ENCODE data around the gene CDH23. TPM values are rescaled to one million over a fixed set of nuclear protein-coding genes. Genes with fewer than 3 reads are reported as not detected.

The CDH23 gene
- total RNA-seq, 1 experiment from 2014 or later = 0.02 TPM

DNA sequence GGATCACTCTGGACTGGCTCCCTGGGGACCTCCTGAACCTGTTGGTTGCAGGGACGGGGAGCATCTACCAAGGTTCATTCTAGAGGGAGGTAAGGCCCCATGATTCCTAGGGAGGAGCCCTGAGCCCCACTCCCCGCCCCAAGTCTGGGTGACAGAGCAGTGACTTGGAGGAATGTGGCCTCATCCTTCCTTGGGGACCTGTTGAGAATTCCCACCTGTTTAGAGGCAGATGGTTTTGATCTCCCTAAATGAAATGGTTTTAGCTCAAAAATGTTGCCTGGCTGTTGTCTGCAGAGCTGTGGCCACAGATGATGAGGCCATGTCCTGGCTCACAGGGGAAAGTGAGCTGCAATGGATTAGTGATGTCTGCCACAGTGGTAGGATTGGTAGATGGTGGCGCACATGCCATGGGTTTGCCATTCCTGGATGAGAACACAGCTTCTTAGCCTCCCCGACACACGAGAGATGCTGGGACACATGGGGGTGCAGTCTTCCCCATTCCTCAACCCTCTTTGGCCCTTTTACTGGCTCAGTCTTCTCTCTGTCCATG is 310.6 kb downstream of the CDH23 start:
- H3K9me3 Mint-ChIP-seq (ENCODE audit: unreplicated experiment) = no peaks in the 10 kb centered on the region
- no peak overlapping the region for H3K4me3 Mint-ChIP-seq (ENCODE audit: unreplicated experiment)
- no peak for DNase-seq (ENCODE audit: unreplicated experiment)
- TF ChIP-seq, protein P1, sequence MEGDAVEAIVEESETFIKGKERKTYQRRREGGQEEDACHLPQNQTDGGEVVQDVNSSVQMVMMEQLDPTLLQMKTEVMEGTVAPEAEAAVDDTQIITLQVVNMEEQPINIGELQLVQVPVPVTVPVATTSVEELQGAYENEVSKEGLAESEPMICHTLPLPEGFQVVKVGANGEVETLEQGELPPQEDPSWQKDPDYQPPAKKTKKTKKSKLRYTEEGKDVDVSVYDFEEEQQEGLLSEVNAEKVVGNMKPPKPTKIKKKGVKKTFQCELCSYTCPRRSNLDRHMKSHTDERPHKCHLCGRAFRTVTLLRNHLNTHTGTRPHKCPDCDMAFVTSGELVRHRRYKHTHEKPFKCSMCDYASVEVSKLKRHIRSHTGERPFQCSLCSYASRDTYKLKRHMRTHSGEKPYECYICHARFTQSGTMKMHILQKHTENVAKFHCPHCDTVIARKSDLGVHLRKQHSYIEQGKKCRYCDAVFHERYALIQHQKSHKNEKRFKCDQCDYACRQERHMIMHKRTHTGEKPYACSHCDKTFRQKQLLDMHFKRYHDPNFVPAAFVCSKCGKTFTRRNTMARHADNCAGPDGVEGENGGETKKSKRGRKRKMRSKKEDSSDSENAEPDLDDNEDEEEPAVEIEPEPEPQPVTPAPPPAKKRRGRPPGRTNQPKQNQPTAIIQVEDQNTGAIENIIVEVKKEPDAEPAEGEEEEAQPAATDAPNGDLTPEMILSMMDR (IDR thresholded peaks at IDR 0.05; ENCODE audit: unreplicated experiment) = no peak
- intact Hi-C loops (cut with micrococcal nuclease) = no loop called here
- no TSS peak for BruUV-seq (replicated peaks)
- POLR2A ChIA-PET = interaction anchor here (0.7 kb wide), 1 partner anchor 11 kb away, joined by 3 read pairs; no protein-coding TSS in a partner anchor
- peaks cover 5% of the 10 kb centered on the region for H3K4me1 Mint-ChIP-seq (ENCODE audit: insufficient read depth, unreplicated experiment)
- no peak overlapping the region for H3K27ac Mint-ChIP-seq (ENCODE audit: low read depth, unreplicated experiment)
- CTCF ChIA-PET = interaction anchor here (0.5 to 6.1 kb wide), 17 partner anchors 10 to 644 kb away, joined by 3 to 57 read pairs (median 3); partner anchors contain the start of gene SLC29A3
- no peaks in the 10 kb centered on the region for H3K36me3 Mint-ChIP-seq (ENCODE audit: insufficient read depth, unreplicated experiment)
- no peaks in the 10 kb centered on the region for H3K27me3 Mint-ChIP-seq (ENCODE audit: insufficient read depth, unreplicated experiment)

DNA sequence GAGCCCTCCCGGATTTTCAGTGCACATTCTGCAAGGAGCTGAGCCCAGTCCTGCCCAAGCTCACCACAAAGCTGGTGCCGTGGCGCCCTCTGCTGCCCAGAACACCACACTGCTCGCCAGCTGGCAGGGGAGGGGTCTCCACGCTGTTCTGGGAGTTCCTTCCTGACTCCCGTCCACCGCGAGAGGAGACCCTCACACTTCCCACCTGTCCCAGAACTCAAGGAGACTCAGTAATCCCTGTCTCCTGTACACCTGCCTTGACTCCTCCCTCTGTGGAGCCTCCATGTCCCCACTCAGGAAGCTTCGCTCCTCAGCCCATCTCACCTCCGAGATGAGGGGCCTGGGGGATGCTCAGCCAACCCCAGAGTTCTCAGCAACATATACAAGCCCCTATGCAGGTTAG is 311.6 kb downstream of the CDH23 start:
- ChIA-PET CTCF (interaction anchor here (0.5 to 6.1 kb wide), 23 partner anchors 8 to 732 kb away, joined by 3 to 57 read pairs (median 3); partner anchors contain the start of gene SLC29A3), POLR2A (no interaction called here)
- Mint-ChIP-seq H3K36me3 (ENCODE audit: insufficient read depth, unreplicated experiment) (no peaks in the 10 kb centered on the region), H3K27ac (ENCODE audit: low read depth, unreplicated experiment) (no peak overlapping the region), H3K9me3 (ENCODE audit: unreplicated experiment) (no peaks in the 10 kb centered on the region), H3K27me3 (ENCODE audit: insufficient read depth, unreplicated experiment) (no peaks in the 10 kb centered on the region), H3K4me1 (ENCODE audit: insufficient read depth, unreplicated experiment) (peaks cover 11% of the 10 kb centered on the region), H3K4me3 (ENCODE audit: unreplicated experiment) (no peak overlapping the region)
- no TSS peak for BruUV-seq (replicated peaks)
- TF ChIP-seq, protein P1 (IDR thresholded peaks at IDR 0.05; ENCODE audit: unreplicated experiment) = peak; percentile 84
- DNase-seq (ENCODE audit: unreplicated experiment) = peak; percentile 47
- intact Hi-C loops (cut with micrococcal nuclease) = loop anchor here (2.0 kb wide), 1 partner anchor 324 kb away; no protein-coding TSS in a partner anchor

DNA sequence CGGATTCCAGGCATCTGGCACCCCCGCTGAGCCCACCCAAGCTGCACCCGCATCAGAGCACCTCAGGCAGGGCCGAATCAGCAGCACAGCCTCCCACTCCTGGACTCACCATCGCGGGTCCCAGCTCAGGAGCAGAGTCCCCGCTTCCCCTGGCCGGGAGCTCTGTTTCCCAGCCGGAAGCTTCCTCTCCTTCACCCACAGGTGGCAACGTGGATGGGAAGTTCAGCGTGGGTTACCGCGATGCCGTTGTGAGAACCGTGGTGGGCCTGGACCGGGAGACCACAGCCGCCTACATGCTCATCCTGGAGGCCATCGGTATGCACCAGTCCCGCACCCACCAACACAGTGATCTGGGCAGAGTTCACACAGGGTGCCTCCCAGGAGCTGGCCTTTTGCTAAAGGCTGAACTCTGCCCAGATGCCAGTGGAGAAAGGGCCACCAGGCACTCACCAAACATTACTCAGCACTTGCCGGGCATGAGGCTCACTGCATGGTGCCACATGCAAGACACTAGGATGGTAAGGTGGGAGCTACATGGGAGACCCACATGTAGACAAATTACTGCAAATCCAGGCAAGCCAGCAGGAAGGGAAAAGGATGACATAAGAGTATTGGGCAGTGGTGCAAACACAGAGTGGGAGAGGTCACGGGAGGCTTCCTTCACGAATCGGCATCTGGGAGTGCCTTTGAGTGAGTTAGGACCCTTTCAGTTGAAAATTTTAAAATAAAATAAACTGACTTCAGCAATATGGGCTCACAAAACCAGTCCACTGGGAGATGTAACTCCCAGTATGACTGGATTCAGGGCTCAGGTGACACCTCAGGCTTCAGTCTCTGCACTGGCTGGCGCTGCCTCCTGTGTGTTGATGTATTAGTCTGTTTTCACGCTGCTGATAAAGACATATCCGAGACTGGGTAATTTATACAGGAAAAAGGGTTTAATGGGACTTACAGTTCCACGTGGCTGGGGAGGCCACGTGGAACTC is 312.5 kb downstream of the CDH23 start:
- no TSS peak for BruUV-seq (replicated peaks)
- H3K36me3 Mint-ChIP-seq (ENCODE audit: insufficient read depth, unreplicated experiment) = no peaks in the 10 kb centered on the region
- intact Hi-C loops (cut with micrococcal nuclease) = loop anchor here (2.0 kb wide), 1 partner anchor 324 kb away; no protein-coding TSS in a partner anchor
- H3K27me3 Mint-ChIP-seq (ENCODE audit: insufficient read depth, unreplicated experiment) = no peaks in the 10 kb centered on the region
- no peaks in the 10 kb centered on the region for H3K9me3 Mint-ChIP-seq (ENCODE audit: unreplicated experiment)
- DNase-seq (ENCODE audit: unreplicated experiment) = no peak
- ChIA-PET CTCF (interaction anchor here (0.6 to 6.1 kb wide), 14 partner anchors 12 to 395 kb away, joined by 3 to 57 read pairs (median 4); partner anchors contain the start of gene SLC29A3), POLR2A (no interaction called here)
- no peak overlapping the region for H3K4me3 Mint-ChIP-seq (ENCODE audit: unreplicated experiment)
- peaks cover 19% of the 10 kb centered on the region for H3K4me1 Mint-ChIP-seq (ENCODE audit: insufficient read depth, unreplicated experiment)
- no peak overlapping the region for H3K27ac Mint-ChIP-seq (ENCODE audit: low read depth, unreplicated experiment)
- TF ChIP-seq, protein P1 (IDR thresholded peaks at IDR 0.05; ENCODE audit: unreplicated experiment) = no peak

DNA sequence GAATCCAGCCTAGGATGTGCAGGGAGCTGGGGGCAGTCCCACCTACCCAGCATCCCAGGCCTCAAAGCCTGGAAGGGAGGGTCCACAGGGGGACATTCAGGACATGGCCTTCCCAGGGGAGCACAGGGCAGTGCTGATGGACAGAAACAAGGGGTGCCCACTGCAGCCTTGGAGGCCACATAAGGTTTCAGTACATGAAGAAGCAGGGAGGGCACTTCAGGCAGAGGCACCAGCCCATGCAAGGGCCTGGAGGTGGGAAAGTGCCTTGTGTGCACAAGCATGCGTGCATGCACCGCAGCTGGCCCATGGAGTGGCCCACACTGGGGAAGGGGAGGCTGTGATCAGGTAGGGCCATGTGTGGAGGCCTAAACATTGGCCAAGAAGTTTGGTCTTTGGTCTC is 313.8 kb downstream of the CDH23 start:
- Mint-ChIP-seq H3K36me3 (ENCODE audit: insufficient read depth, unreplicated experiment) (no peaks in the 10 kb centered on the region), H3K4me3 (ENCODE audit: unreplicated experiment) (no peak overlapping the region), H3K4me1 (ENCODE audit: insufficient read depth, unreplicated experiment) (peaks cover 23% of the 10 kb centered on the region), H3K9me3 (ENCODE audit: unreplicated experiment) (no peaks in the 10 kb centered on the region), H3K27me3 (ENCODE audit: insufficient read depth, unreplicated experiment) (no peaks in the 10 kb centered on the region), H3K27ac (ENCODE audit: low read depth, unreplicated experiment) (no peak overlapping the region)
- DNase-seq (ENCODE audit: unreplicated experiment) = no peak
- ChIA-PET POLR2A (no interaction called here), CTCF (interaction anchor here (1.7 to 3.1 kb wide), 3 partner anchors 63 to 396 kb away, joined by 7 to 14 read pairs (median 8); partner anchors contain the start of gene VSIR)
- intact Hi-C loops (cut with micrococcal nuclease) = loop anchor here (5.0 kb wide), 2 partner anchors 62 to 102 kb away; partner anchors contain the start of gene VSIR
- TF ChIP-seq, protein P1 (IDR thresholded peaks at IDR 0.05; ENCODE audit: unreplicated experiment) = no peak
- BruUV-seq (replicated peaks) = no TSS peak
